ENCODE measurements around the gene GUCY2C. TPM values are rescaled to one million over a fixed set of nuclear protein-coding genes. Genes with fewer than 3 reads are reported as not detected.

Gene GUCY2C
- total and polyA plus RNA-seq, 10 of the 15 experiments (the other 5 are each of a cell fraction or from before 2014, with no cell fraction given): 0.08 to 0.60 (median 0.17) TPM

GRCh38 chr12:14588571-14588970 is 107.8 kb downstream of the GUCY2C start:
- no peaks in the 10 kb centered on the region for H3K79me2 ChIP-seq (ENCODE audit: control insufficient read depth, insufficient read depth, low read length)
- no peaks in the 10 kb centered on the region for H3K9me3 ChIP-seq (replicated peaks; ENCODE audit: control insufficient read depth, insufficient read depth, low read length)
- BruUV-seq (replicated peaks): no TSS peak
- H3K9ac ChIP-seq (ENCODE audit: control insufficient read depth, insufficient read depth, low read length): no peak overlapping the region
- WGBS (ENCODE audit: insufficient coverage, insufficient replicate concordance, low lambda C conversion rate, missing lambda C conversion rate): 42% methylated on average over 3 of the region's 3 CpGs
- no peak overlapping the region for H3K4me2 ChIP-seq (ENCODE audit: control insufficient read depth, insufficient read depth)
- ChIA-PET SMC1A (ENCODE audit: uncharacterized antibody, unreplicated experiment) (no interaction called here), RAD21 (ENCODE audit: unreplicated experiment) (no interaction called here), CTCF (interaction anchor here (1.1 kb wide), 1 partner anchor 41 kb away, joined by 3 read pairs; no protein-coding TSS in a partner anchor), POLR2A (no interaction called here)
- FAIRE-seq (no peak), DNase-seq (ENCODE audit: low read depth, low spot score) (no peak), ATAC-seq (no peak)
- TF ChIP-seq WRNIP1 (IDR thresholded peaks at IDR 0.05; ENCODE audit: borderline replicate concordance, low read depth, low read length): no peak
- TF ChIP-seq STAT1 (conservative IDR thresholded peaks at IDR 0.05): no peak
- TF ChIP-seq PML (IDR thresholded peaks at IDR 0.05; ENCODE audit: low read length): no peak
- TF ChIP-seq ZNF687 (IDR thresholded peaks at IDR 0.05): no peak
- no peak for TF ChIP-seq BMI1 (IDR thresholded peaks at IDR 0.05; ENCODE audit: borderline replicate concordance)
- TF ChIP-seq ZNF622 (IDR thresholded peaks at IDR 0.05): no peak
- no peak for TF ChIP-seq CHD4 (IDR thresholded peaks at IDR 0.05)
- no peak for TF ChIP-seq HDAC6 (IDR thresholded peaks at IDR 0.05; ENCODE audit: unreplicated experiment)
- no peak for TF ChIP-seq RELB (IDR thresholded peaks at IDR 0.05; ENCODE audit: low read depth)
- no peak for TF ChIP-seq PRDM15 (CRISPR knock-in tag; IDR thresholded peaks at IDR 0.05)
- TF ChIP-seq ZZZ3 (IDR thresholded peaks at IDR 0.05; ENCODE audit: control insufficient read depth, insufficient read length, low read depth): no peak
- no peak for TF ChIP-seq SIX5 (IDR thresholded peaks at IDR 0.05; ENCODE audit: low read depth, low read length, severe bottlenecking)
- no peak for TF ChIP-seq STAT3 (IDR thresholded peaks at IDR 0.05; ENCODE audit: low read depth, low read length)
- no peak for TF ChIP-seq CBFB (IDR thresholded peaks at IDR 0.05; ENCODE audit: low read depth)
- no peak for TF ChIP-seq SP1 (IDR thresholded peaks at IDR 0.05; ENCODE audit: low read depth, low read length)
- TF ChIP-seq SMC3 (IDR thresholded peaks at IDR 0.05; ENCODE audit: borderline replicate concordance, low read length): no peak
- in situ Hi-C loops (cut with MboI): no loop called here
- H3K27ac ChIP-seq (ENCODE audit: control insufficient read depth, insufficient read depth): no peak overlapping the region
- no peaks in the 10 kb centered on the region for H3K27me3 ChIP-seq (replicated peaks in 1 of 2; ENCODE audit: control insufficient read depth in 2 of 2, insufficient read depth in 2 of 2, low read length in 1 of 2)
- intact Hi-C loops (cut with micrococcal nuclease; ENCODE audit: unreplicated experiment): no loop called here
- no peak overlapping the region for H3K4me3 ChIP-seq
- H3K36me3 ChIP-seq (ENCODE audit: control insufficient read depth in 2 of 2, insufficient read depth in 2 of 2, low read length in 1 of 2): no peaks in the 10 kb centered on the region
- H2AFZ ChIP-seq (ENCODE audit: control insufficient read depth, low read depth, low read length): no peak overlapping the region
- no peaks in the 10 kb centered on the region for H4K20me1 ChIP-seq (ENCODE audit: control insufficient read depth, insufficient read depth)
- H3K4me1 ChIP-seq (ENCODE audit: control insufficient read depth, insufficient read depth, low read length): no peaks in the 10 kb centered on the region

Measured in GM12878 (cell line).